ENCODE data around the gene CYB561D2. TPM values are rescaled to one million over a fixed set of nuclear protein-coding genes. Genes with fewer than 3 reads are reported as not detected.

CYB561D2 gene
- total and polyA plus RNA-seq, 8 donors: 8.6 to 30.4 (median 14.0) TPM

DNA sequence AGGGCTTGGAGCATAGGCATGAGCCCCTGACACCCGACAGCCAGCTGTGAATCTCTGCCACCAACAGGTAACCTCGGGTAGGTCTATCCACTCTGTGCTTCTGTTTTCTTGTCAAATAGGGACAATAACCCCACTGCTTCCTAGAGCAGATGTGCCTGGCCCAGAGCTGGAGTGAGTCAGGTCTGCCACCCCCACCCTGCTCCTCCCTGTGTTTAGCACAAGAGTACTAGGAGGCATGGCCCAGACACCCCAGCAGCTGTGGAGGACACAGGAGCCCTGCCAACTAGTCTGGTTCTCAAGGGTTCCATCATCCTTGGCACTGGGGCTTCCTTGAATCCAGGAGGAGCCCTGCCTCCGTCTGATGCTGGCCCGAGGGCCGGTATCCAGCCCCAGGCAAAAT is 42.4 kb downstream of the CYB561D2 start:
- FAIRE-seq: no peak
- ATAC-seq: no peak

DNA sequence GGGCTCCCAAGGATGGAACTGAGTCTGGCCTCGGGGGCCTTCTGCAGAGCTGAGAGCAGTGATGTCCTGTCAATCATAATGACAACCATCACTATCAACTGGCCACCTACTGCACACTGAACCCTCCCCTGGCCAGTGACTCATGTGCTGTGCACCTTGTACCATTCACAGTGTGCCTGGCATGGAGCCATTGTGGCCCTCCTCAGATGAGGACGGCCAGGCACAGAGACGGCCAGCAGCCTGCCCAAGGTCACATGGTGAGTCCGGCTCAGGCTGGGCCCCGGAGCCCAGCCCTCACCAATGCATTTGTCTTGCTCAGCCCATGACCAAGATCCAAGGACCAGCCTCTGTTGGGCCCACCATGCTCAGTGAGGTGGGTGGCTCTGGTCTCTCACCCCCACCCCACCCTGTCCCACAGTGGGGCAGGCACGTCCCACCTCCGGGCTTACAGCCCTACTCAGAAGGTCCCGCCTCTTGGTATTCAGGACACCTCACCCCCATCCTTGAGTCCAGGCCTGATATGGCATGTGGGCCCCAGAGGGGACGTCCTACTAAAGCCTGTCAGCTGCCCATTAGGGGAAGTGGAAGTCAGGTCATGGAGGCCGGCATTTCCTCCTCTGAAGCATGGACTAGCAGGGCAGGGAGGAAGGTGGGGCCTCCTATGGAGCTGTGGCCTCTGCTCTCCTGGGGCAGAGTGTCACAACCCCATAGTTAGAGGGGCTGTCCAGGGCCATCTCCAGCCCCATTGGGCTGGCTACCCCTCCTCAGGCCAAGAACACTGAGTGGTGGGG is 44.6 kb downstream of the CYB561D2 start:
- no peaks in the 10 kb centered on the region for H3K9me3 ChIP-seq
- 69 to 70% methylated on average over 10 of the region's 10 CpGs for WGBS, 2 donors
- H3K4me3 ChIP-seq: no peak overlapping the region
- peaks cover 7 to 11% (median 10%) of the 10 kb centered on the region in 3 donors for H3K4me1 ChIP-seq
- intact Hi-C loops (cut with DNase I): no loop called here
- ATAC-seq (no peak), DNase-seq (peak in 1 of 6 donors; percentile 52), FAIRE-seq (no peak)
- no peak overlapping the region for H3K27ac ChIP-seq
- no peaks in the 10 kb centered on the region for H3K27me3 ChIP-seq
- TF ChIP-seq, protein P1, sequence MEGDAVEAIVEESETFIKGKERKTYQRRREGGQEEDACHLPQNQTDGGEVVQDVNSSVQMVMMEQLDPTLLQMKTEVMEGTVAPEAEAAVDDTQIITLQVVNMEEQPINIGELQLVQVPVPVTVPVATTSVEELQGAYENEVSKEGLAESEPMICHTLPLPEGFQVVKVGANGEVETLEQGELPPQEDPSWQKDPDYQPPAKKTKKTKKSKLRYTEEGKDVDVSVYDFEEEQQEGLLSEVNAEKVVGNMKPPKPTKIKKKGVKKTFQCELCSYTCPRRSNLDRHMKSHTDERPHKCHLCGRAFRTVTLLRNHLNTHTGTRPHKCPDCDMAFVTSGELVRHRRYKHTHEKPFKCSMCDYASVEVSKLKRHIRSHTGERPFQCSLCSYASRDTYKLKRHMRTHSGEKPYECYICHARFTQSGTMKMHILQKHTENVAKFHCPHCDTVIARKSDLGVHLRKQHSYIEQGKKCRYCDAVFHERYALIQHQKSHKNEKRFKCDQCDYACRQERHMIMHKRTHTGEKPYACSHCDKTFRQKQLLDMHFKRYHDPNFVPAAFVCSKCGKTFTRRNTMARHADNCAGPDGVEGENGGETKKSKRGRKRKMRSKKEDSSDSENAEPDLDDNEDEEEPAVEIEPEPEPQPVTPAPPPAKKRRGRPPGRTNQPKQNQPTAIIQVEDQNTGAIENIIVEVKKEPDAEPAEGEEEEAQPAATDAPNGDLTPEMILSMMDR (IDR thresholded peaks at IDR 0.05): no peak
- H3K36me3 ChIP-seq: no peaks in the 10 kb centered on the region

More for the DNA sequence above, 42.4 kb downstream of the CYB561D2 start:
- H3K4me3 ChIP-seq: no peak overlapping the region
- H3K36me3 ChIP-seq: no peaks in the 10 kb centered on the region
- TF ChIP-seq, protein P1 (IDR thresholded peaks at IDR 0.05): no peak
- peaks cover 14 to 27% (median 27%) of the 10 kb centered on the region in 3 donors for H3K4me1 ChIP-seq
- no peaks in the 10 kb centered on the region for H3K9me3 ChIP-seq
- H3K27me3 ChIP-seq: no peaks in the 10 kb centered on the region
- WGBS, 2 donors: 80 to 94% methylated on average over 5 of the region's 5 CpGs
- H3K27ac ChIP-seq: no peak overlapping the region
- intact Hi-C loops (cut with DNase I): no loop called here
- DNase-seq: no peak

DNA sequence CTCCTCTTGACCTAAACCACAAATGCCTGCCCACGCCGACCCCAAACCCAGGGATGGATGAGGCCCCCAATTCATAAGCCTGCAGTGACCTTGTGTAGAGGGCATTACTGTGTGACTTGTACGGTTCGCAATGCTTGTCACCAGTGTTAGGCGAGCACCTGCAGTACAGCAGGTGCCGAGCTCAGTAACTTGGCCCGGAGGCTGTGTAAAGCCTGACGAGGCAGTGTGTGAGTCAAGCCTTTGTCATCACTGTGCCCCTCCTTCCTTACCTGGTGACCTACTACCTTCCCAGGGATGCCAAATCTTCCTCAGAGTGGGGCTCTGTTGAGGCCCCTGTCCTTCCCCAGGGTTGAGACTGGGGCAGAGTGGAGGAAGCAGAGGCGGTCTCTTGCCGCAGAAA is 45.8 kb downstream of the CYB561D2 start:
- TF ChIP-seq, protein P1 (IDR thresholded peaks at IDR 0.05): no peak
- intact Hi-C loops (cut with DNase I): no loop called here
- H3K4me1 ChIP-seq: no peaks in the 10 kb centered on the region
- 89 to 91% methylated on average over 10 of the region's 10 CpGs for WGBS, 2 donors
- no peaks in the 10 kb centered on the region for H3K9me3 ChIP-seq
- H3K36me3 ChIP-seq: no peaks in the 10 kb centered on the region
- H3K4me3 ChIP-seq: no peak overlapping the region
- FAIRE-seq (no peak), ATAC-seq (peak in 2 of 4 donors; percentile 27 to 30), DNase-seq (no peak)
- no peaks in the 10 kb centered on the region for H3K27me3 ChIP-seq
- H3K27ac ChIP-seq: no peak overlapping the region

DNA sequence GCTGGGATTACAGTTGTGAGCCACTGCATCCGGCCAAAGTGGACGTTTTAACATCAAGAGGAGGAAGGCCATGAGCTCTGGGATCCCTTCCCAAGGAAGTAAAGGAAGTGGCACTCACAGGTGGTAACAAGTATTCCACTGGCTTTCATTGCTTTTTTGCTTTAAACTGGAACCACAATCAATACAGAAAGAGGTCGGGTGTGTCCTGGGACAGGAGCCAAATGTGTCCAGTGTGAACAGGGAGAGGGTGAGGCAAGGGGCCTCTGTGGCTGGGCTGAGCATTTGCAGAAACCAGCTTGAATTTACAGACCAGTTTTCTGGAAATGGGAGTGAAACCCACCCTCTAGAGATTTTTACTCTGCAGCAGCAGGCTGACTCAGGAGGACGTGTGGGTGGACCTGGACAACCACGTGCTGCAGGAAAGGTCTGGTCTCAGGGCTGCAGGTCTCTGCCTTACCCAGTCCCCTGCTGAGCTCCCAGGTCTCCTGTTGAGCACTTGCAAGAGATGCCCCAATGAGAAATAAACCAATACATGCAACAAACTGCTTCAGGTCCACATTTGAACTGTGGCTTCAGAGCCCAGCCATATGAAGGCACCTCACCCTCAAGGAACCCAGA is 51.4 kb downstream of the CYB561D2 start:
- H3K27me3 ChIP-seq: no peaks in the 10 kb centered on the region
- peak in 1 of 4 donors; percentile 36 for ATAC-seq
- FAIRE-seq: no peak
- no peak overlapping the region for H3K27ac ChIP-seq
- H3K4me3 ChIP-seq: no peak overlapping the region
- WGBS, 2 donors: 20 to 23% methylated on average over 5 of the region's 5 CpGs
- no peak for DNase-seq
- H3K9me3 ChIP-seq: no peaks in the 10 kb centered on the region
- TF ChIP-seq, protein P1 (IDR thresholded peaks at IDR 0.05): no peak
- intact Hi-C loops (cut with DNase I): no loop called here
- H3K4me1 ChIP-seq: no peaks in the 10 kb centered on the region
- no peaks in the 10 kb centered on the region for H3K36me3 ChIP-seq

Other genes starting within 250 kb of the CYB561D2 start
- gene SEMA3F, start 195.5 kb upstream of the CYB561D2 start, total RNA-seq: 1 to 10 TPM; 1.4 to 7.7 (median 2.9) TPM
- 1 to 10 TPM; 7.1 to 8.8 TPM for gene SEMA3F, start 195.5 kb upstream of the CYB561D2 start, polyA plus RNA-seq
- not detected for gene GNAT1, start 159.3 kb upstream of the CYB561D2 start, total RNA-seq
- not detected for gene GNAT1, start 159.3 kb upstream of the CYB561D2 start, polyA plus RNA-seq
- gene SLC38A3, start 145.6 kb upstream of the CYB561D2 start, total RNA-seq: 10 to 100 TPM; 21.2 to 57.9 (median 38.6) TPM
- gene SLC38A3, start 145.6 kb upstream of the CYB561D2 start, polyA plus RNA-seq: 10 to 100 TPM; 35.2 to 40.8 TPM
- gene GNAI2, start 114.7 kb upstream of the CYB561D2 start, total RNA-seq: 100 to 1,000 TPM in 1 of 6 donors, 10 to 100 TPM in 5; 26.9 to 104 (median 42.9) TPM
- 10 to 100 TPM; 54.1 to 97.6 TPM for gene GNAI2, start 114.7 kb upstream of the CYB561D2 start, polyA plus RNA-seq
- 10 to 100 TPM; 27.5 to 53.5 (median 33.2) TPM for gene SEMA3B, start 81.7 kb upstream of the CYB561D2 start, total RNA-seq
- 100 to 1,000 TPM; 118 to 223 TPM for gene SEMA3B, start 81.7 kb upstream of the CYB561D2 start, polyA plus RNA-seq
- under 1 TPM in 1 of 6 donors, not detected in 5; 0.12 TPM for gene LSMEM2, start 71.8 kb upstream of the CYB561D2 start, total RNA-seq
- 1 to 10 TPM in 1 of 2 donors, under 1 TPM in 1; 0.15 to 2.1 TPM for gene LSMEM2, start 71.8 kb upstream of the CYB561D2 start, polyA plus RNA-seq
- 10 to 100 TPM; 47.1 to 81.6 (median 55.1) TPM for gene IFRD2, start 58.4 kb upstream of the CYB561D2 start, total RNA-seq
- 100 to 1,000 TPM; 101 to 117 TPM for gene IFRD2, start 58.4 kb upstream of the CYB561D2 start, polyA plus RNA-seq
- 1 to 10 TPM in 1 of 6 donors, under 1 TPM in 5; 0.46 to 1.3 (median 0.65) TPM for gene HYAL3, start 51.5 kb upstream of the CYB561D2 start, total RNA-seq
- gene HYAL3, start 51.5 kb upstream of the CYB561D2 start, polyA plus RNA-seq: 1 to 10 TPM; 1.6 to 2.1 TPM
- 1 to 10 TPM; 2.6 to 6.6 (median 5.0) TPM for gene NAA80, start 51.5 kb upstream of the CYB561D2 start, total RNA-seq
- 10 to 100 TPM; 13.0 to 15.6 TPM for gene NAA80, start 51.5 kb upstream of the CYB561D2 start, polyA plus RNA-seq
- 1 to 10 TPM; 3.1 to 7.1 (median 5.7) TPM for gene HYAL1, start 47.3 kb upstream of the CYB561D2 start, total RNA-seq
- gene HYAL1, start 47.3 kb upstream of the CYB561D2 start, polyA plus RNA-seq: 10 to 100 TPM in 1 of 2 donors, 1 to 10 TPM in 1; 8.2 to 11.7 TPM
- gene HYAL2, start 28.1 kb upstream of the CYB561D2 start, total RNA-seq: 10 to 100 TPM in 4 of 6 donors, 1 to 10 TPM in 2; 6.3 to 22.1 (median 13.3) TPM
- 10 to 100 TPM; 28.4 to 39.5 TPM for gene HYAL2, start 28.1 kb upstream of the CYB561D2 start, polyA plus RNA-seq
- gene TUSC2, start 22.6 kb upstream of the CYB561D2 start, total RNA-seq: 10 to 100 TPM; 10.2 to 18.7 (median 16.1) TPM
- 10 to 100 TPM; 20.8 to 21.8 TPM for gene TUSC2, start 22.6 kb upstream of the CYB561D2 start, polyA plus RNA-seq
- gene RASSF1, start 10.0 kb upstream of the CYB561D2 start, total RNA-seq: 10 to 100 TPM; 10.3 to 23.0 (median 12.2) TPM
- 10 to 100 TPM; 17.5 to 29.5 TPM for gene RASSF1, start 10.0 kb upstream of the CYB561D2 start, polyA plus RNA-seq
- 1 to 10 TPM in 3 of 6 donors, under 1 TPM in 3; 0.35 to 1.3 (median 1.1) TPM for gene ZMYND10, start 5.1 kb upstream of the CYB561D2 start, total RNA-seq
- gene ZMYND10, start 5.1 kb upstream of the CYB561D2 start, polyA plus RNA-seq: 1 to 10 TPM; 5.1 to 8.3 TPM
- gene NPRL2, start 87 bp upstream of the CYB561D2 start, total RNA-seq: 10 to 100 TPM; 17.1 to 29.2 (median 18.6) TPM
- 10 to 100 TPM; 40.9 to 41.8 TPM for gene NPRL2, start 87 bp upstream of the CYB561D2 start, polyA plus RNA-seq
- gene TMEM115, start 8.7 kb downstream of the CYB561D2 start, total RNA-seq: 10 to 100 TPM; 13.8 to 22.3 (median 16.1) TPM
- gene TMEM115, start 8.7 kb downstream of the CYB561D2 start, polyA plus RNA-seq: 10 to 100 TPM; 25.0 to 29.2 TPM
- 1 to 10 TPM; 1.1 to 4.6 (median 2.2) TPM for gene CACNA2D2, start 152.8 kb downstream of the CYB561D2 start, total RNA-seq
- gene CACNA2D2, start 152.8 kb downstream of the CYB561D2 start, polyA plus RNA-seq: 10 to 100 TPM in 1 of 2 donors, 1 to 10 TPM in 1; 5.7 to 19.5 TPM
- 1 to 10 TPM; 3.2 to 5.6 (median 4.5) TPM for gene C3orf18, start 216.9 kb downstream of the CYB561D2 start, total RNA-seq
- 1 to 10 TPM; 5.3 to 8.9 TPM for gene C3orf18, start 216.9 kb downstream of the CYB561D2 start, polyA plus RNA-seq
- 10 to 100 TPM in 5 of 6 donors, 1 to 10 TPM in 1; 9.6 to 20.2 (median 11.8) TPM for gene HEMK1, start 218.7 kb downstream of the CYB561D2 start, total RNA-seq
- 10 to 100 TPM; 20.4 to 21.8 TPM for gene HEMK1, start 218.7 kb downstream of the CYB561D2 start, polyA plus RNA-seq